Suprapubic skin (tissue), 4 donors: ENCODE results near the gene AP4E1.

ENCODE experiments used
- EP300 ChIP-seq: sonication (generic); formaldehyde crosslinking; IDR thresholded peaks from one replicate; pipeline ENCODE4 v1.6.1; 2017; ENCODE audit warnings: antibody characterized with exemption
- POLR2AphosphoS5 ChIP-seq, 3 donors: sonication (generic); formaldehyde crosslinking; IDR thresholded peaks; one replicate each; pipeline ENCODE4 v1.6.1; 2017; ENCODE audit warnings: antibody characterized with exemption in 3 of 3
- TF ChIP-seq, protein P1 (sequence below), 2 donors: fragments of 200-600 bp in 1 of 2; fragments of 450-650 bp in 1 of 2; sonication (generic) in 1 of 2; IDR thresholded peaks; one replicate each; pipeline ENCODE4 v1.5.1; 2016 to 2019; ENCODE audit warnings: antibody characterized with exemption in 2 of 2, mild to moderate bottlenecking in 1 of 2, moderate library complexity in 1 of 2

- TF ChIP-seq, protein P1, sequence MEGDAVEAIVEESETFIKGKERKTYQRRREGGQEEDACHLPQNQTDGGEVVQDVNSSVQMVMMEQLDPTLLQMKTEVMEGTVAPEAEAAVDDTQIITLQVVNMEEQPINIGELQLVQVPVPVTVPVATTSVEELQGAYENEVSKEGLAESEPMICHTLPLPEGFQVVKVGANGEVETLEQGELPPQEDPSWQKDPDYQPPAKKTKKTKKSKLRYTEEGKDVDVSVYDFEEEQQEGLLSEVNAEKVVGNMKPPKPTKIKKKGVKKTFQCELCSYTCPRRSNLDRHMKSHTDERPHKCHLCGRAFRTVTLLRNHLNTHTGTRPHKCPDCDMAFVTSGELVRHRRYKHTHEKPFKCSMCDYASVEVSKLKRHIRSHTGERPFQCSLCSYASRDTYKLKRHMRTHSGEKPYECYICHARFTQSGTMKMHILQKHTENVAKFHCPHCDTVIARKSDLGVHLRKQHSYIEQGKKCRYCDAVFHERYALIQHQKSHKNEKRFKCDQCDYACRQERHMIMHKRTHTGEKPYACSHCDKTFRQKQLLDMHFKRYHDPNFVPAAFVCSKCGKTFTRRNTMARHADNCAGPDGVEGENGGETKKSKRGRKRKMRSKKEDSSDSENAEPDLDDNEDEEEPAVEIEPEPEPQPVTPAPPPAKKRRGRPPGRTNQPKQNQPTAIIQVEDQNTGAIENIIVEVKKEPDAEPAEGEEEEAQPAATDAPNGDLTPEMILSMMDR (IDR thresholded peaks at IDR 0.05), result no peak
- TF ChIP-seq EP300 (no peak), POLR2AphosphoS5 (IDR thresholded peaks at IDR 0.05) (no peak)
Observed at GRCh38 chr15:50862553-50862952, 45.9 kb upstream of the AP4E1 start.
